Spleen (tissue), 7 donors: Measurements from ENCODE around the gene PSMD2.

Experiments used
- POLR2A ChIP-seq, 3 donors: fragments of 450-650 bp; IDR thresholded peaks; one replicate each; pipeline ENCODE4 v1.5.1; 2017; ENCODE audit warnings: antibody characterized with exemption in 3 of 3, mild to moderate bottlenecking in 1 of 3
- POLR2AphosphoS5 ChIP-seq, 3 donors: sonication (generic); formaldehyde crosslinking; IDR thresholded peaks; one replicate each; pipeline ENCODE4 v1.5.1; 2017; ENCODE audit warnings: antibody characterized with exemption in 3 of 3
- TF ChIP-seq, protein P1 (sequence below), 11 experiments: fragments of 200-600 bp in 7 of 11; fragments of 450-650 bp in 4 of 11; sonication (generic) in 4 of 11; IDR thresholded peaks in 8 of 11; conservative IDR thresholded peaks in 3 of 11; 1 replicate in 7 of 11; 2 replicates in 4 of 11; pipeline versions ENCODE4 v1.4.0 to v1.8.0; 2016 to 2021; ENCODE audit warnings: antibody characterized with exemption in 11 of 11, inconsistent platforms in 4 of 11, mild to moderate bottlenecking in 1 of 11
- donor health status: DM: no; HTN: no; CAD: no; lungs with moderate emphysema.
- donor health status: DM: no; HTN: no; CAD: no.
- donor health status: DM: no; HTN: no; CAD: no.

DNA sequence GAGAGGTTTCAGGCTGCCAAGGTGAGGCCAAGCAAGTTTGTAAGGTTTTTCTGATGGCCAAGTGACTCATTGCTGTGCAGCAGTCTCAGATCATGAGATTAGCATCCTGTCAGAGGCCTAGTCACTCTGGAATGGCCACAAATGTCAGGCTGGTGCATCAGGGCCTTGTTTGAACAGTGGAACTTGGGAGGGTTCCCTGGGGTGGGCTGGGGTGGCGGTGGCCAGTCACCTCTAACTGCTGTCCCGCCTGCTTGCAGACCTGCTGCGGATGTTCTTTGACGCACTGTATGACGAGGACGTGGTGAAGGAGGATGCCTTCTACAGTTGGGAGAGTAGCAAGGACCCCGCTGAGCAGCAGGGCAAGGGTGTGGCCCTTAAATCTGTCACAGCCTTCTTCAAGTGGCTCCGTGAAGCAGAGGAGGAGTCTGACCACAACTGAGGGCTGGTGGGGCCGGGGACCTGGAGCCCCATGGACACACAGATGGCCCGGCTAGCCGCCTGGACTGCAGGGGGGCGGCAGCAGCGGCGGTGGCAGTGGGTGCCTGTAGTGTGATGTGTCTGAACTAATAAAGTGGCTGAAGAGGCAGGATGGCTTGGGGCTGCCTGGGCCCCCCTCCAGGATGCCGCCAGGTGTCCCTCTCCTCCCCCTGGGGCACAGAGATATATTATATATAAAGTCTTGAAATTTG is 35.6 kb downstream of the PSMD2 start:
- no peak for TF ChIP-seq POLR2A (IDR thresholded peaks at IDR 0.05)
- peak in 1 of 3 donors; percentile 72 for TF ChIP-seq POLR2AphosphoS5 (IDR thresholded peaks at IDR 0.05)
- TF ChIP-seq, protein P1, sequence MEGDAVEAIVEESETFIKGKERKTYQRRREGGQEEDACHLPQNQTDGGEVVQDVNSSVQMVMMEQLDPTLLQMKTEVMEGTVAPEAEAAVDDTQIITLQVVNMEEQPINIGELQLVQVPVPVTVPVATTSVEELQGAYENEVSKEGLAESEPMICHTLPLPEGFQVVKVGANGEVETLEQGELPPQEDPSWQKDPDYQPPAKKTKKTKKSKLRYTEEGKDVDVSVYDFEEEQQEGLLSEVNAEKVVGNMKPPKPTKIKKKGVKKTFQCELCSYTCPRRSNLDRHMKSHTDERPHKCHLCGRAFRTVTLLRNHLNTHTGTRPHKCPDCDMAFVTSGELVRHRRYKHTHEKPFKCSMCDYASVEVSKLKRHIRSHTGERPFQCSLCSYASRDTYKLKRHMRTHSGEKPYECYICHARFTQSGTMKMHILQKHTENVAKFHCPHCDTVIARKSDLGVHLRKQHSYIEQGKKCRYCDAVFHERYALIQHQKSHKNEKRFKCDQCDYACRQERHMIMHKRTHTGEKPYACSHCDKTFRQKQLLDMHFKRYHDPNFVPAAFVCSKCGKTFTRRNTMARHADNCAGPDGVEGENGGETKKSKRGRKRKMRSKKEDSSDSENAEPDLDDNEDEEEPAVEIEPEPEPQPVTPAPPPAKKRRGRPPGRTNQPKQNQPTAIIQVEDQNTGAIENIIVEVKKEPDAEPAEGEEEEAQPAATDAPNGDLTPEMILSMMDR (IDR thresholded peaks at IDR 0.05 in 8 of 11, conservative IDR thresholded peaks at IDR 0.05 in 3 of 11) = no peak
